Measurements from ENCODE around the gene ANKRD35. TPM values are rescaled to one million over a fixed set of nuclear protein-coding genes. Genes with fewer than 3 reads are reported as not detected.
A peak's percentile ranks its signal among the peaks of the same experiment; 100 is the strongest.
"Not testable (repeated sequence)": the region's sequence is repeated elsewhere in the genome, so short reads cannot be mapped to it uniquely, and the experiment has no call there.

Gene ANKRD35
- total RNA-seq, 1 experiment from 2014 or later, result 0.12 TPM

DNA sequence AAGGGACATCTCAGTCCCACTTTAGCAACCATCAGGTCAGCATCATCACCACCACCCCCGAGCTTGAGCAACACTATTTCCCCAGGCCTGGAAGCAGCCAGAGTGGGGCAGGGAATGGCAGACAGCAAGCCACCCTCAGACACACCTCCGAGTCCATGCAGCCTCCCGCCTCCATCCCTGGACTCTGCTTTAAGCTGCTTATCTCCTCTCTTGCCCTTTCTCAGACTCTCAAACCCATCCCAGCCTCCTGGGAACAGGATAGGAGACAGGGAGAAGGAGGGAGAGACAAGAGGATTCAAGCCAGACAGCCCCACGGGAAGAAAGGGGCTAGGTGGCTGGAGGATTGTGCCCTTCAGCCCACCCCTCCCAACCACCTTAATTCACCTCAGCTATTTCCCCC lies 28.5 kb downstream of the ANKRD35 start:
- no peak for DNase-seq (ENCODE audit: low read depth)

DNA sequence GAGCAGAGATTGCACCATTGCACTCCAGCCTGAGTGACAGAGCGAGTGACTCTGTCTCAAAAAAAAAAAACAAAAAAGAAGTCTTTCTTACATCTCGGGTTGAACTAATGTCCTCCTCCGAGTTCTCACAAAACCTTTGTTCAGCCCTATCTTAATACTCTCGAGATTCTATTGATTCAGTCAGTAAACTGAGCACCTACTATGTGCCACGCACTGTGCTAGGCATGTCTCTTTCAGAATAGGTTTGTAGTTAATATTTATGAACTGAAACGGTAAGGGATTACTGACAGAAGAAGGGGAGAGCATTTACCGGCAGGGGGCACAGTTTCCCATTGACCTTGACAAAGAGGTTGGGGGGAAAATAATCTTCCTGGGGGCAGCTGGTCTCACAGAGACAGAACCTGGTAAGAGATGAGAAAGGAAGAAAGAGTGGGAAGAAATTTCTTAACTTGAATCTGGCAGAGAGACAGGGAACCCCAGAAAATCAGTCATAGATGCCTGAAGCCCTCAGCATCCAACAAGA lies 30.2 kb downstream of the ANKRD35 start:
- no peak for DNase-seq (ENCODE audit: low read depth)

DNA sequence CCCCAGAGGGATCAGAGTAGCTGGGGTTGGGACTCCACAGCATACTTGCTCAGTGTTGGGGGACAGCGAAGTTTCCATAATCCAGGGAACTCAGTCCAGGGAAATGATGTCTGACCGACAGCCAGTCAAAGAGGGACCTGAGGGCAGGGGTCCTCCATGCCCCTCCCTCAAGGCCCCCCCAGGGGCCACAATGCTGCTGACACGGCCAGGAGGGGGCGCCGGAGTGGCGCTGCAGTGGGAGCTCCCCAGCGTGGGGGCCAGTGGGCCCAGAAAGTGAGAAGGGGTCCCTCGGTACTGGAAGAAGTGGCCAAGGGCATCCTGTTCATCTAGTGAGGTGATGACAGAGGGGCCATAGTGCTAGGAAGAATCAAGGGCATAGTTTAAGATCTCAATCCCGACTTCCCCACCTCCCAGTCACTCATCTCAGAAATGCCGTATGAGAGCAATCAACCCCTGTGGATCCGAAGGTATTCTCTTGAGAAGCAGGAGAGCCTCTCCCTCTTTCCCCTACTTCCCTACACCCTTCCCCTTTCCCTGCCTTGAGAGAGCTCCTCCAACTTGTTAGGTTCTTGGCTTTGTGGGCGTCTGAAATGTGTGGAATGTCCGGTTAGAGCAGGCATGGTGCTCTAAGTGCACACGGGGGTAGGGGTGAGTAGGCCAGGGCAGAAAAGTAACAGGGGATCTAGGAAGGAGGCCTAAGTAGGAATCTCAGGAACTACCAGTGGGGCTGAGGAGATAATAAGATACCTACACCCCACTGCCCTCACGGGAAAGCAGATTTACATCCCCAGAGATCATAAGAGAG lies 36.1 kb downstream of the ANKRD35 start:
- DNase-seq (ENCODE audit: low read depth), result peak; percentile 66

DNA sequence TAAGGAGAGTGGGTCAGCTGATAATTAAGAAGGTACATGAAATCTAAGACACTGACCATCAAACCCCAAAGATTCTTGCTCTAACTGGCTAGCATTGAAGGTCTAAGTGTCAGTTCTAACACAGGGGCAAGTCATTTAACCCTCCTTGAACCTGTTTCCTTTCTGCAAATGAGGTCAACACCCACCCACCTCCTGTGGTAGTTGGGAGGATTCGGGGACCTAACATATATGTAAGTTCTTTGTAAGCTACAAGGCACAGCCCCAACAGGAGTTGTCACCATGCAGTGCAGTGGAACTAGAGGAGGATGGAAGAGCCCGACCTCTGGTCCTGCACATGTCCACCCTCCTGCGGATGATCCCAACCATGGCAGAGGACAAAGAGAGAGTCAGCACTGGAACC lies 37.8 kb downstream of the ANKRD35 start:
- no peak for DNase-seq (ENCODE audit: low read depth)

DNA sequence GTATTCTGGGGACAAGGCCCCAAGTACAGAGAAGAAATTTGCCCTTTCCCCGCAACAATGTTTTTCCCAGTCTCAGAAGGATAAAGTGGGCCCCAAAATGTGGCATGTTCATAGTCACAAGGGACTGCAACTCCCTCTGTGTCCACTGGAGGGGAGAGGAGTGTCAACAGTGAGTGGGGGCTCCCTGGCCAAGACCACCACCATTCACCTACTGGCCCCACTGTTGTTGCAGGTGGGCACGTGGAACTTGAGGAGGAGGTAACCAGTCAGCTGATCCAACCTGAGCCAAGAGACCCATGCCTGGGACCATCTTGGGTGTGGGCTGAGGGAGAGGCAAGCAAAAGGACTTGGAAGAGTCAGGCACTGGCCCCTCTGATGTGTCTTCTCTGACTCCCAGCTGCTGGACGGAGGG lies 39.5 kb downstream of the ANKRD35 start:
- DNase-seq (ENCODE audit: low read depth), result peak; percentile 31

DNA sequence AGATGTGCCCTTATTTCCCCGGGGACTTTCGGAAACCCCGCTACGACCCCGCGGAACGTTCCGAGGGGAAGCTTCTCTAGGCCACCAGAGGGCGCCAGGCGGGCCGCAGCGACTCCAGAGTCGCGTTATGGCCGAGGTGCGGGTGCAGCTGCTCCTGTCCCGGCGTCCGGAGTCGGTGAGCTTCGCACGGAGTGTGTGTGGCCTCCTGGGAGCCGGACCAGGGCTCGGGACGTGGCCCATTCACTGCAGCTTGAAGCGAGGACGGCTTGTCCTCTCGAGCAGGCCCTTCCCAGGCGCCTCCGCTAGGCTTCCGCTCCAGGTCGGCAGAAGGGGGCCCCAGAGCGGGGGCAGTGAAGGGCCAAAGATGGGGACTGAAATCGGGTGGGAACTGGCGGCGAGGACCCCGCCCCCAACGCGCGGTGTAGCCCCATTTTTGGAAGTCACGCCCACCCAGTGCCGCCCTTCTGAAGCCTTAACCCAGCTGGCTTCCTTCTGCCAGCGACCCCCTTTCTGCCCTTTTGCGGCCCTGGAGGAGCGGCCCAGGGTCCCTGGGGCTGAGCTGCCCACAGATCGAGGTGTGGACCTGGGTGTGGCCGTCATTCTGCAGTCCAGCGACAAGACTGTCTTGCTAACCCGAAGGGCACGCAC lies 40.0 kb downstream of the ANKRD35 start, which contains the start of gene NUDT17:
TSS of gene NUDT17 (plus strand) at position 117 of the 648 bp plus-strand sequence. CDS start at position 128, 11 bp downstream.
- peak; percentile 72 for DNase-seq (ENCODE audit: low read depth)

GRCh38 chr1:145845144-145845513 lies 40.5 kb downstream of the ANKRD35 start:
- DNase-seq (ENCODE audit: low read depth), result no peak

- no peak for DNase-seq (ENCODE audit: low read depth)
These were observed 42.6 kb downstream of the ANKRD35 start for GRCh38 chr1:145843031-145843430.

DNA sequence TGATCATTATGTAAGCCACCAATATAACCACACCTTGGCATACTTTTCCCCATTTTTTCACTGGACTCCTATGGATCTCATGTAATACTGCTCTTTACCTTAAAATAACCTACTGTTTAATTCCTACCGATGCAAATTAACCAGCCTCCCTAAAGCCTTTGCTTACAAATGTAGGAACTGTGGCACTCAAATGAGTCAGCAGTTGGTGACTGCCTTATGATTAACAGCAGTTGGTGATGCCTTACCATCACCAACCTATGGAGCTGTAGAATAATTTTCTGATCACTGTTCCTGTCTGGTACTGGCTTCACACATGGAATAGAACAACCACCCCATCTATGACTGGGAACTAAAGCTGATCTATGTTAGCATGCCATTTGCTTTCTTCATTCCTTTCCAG lies 48.0 kb downstream of the ANKRD35 start:
- DNase-seq (ENCODE audit: low read depth), result no peak

DNA sequence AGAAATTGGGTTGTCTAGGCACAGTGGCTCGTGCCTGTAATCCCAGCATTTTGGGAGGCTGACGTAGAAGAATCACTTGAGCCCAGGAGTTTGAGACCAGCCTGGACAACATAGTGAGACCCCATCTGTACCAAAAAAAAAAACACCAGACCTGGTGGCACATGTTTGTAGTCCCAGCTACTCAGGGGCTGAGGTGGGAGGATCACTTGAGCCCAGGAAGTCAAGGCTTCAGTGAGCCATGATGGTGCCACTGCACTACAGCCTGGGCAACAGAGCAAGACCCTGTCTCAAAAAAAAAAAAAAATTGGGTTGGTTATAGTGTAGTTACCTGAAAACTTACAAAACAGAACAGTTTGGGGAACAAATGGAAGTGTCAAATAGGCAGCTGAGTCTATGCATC lies 54.9 kb downstream of the ANKRD35 start:
- not testable (repeated sequence) for DNase-seq (ENCODE audit: low read depth)

GRCh38 chr1:145828367-145829026 lies 57.2 kb downstream of the ANKRD35 start:
- no peak for DNase-seq (ENCODE audit: low read depth)

GRCh38 chr1:145827966-145828365 lies 57.7 kb downstream of the ANKRD35 start:
- DNase-seq (ENCODE audit: low read depth), result no peak

DNA sequence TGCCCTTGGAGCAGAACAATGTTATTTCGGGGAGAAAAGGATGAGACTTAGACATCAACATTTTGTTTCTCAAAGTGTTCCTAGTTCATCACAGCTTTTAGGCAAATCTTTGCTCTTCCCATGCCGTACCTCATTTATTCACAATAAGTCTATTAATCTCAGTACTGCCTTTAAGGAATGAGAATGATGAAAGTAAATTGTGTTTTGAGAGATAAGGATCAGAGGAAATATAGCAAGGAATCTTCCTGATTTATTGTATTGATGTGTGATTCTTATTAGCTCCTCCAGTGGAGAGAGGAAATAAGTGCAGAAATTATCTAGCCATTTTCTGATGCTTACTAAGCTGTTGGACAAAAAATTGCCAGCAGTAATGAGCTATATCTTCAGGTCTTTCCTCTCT lies 59.6 kb downstream of the ANKRD35 start:
- DNase-seq (ENCODE audit: low read depth), result no peak

GRCh38 chr1:145824499-145824842 lies 61.2 kb downstream of the ANKRD35 start:
- no peak for DNase-seq (ENCODE audit: low read depth)

- peak; percentile 94 for DNase-seq (ENCODE audit: low read depth)
These were observed 61.8 kb downstream of the ANKRD35 start, which contains the start of the genes POLR3C and RNF115 for GRCh38 chr1:145823565-145824498. TSS of gene POLR3C (plus strand) at chr1:145824200. CDS start at chr1:145825777, 1,577 bp downstream. TSS of gene RNF115 (minus strand) at chr1:145824095. CDS start at chr1:145823873, 222 bp downstream.

DNA sequence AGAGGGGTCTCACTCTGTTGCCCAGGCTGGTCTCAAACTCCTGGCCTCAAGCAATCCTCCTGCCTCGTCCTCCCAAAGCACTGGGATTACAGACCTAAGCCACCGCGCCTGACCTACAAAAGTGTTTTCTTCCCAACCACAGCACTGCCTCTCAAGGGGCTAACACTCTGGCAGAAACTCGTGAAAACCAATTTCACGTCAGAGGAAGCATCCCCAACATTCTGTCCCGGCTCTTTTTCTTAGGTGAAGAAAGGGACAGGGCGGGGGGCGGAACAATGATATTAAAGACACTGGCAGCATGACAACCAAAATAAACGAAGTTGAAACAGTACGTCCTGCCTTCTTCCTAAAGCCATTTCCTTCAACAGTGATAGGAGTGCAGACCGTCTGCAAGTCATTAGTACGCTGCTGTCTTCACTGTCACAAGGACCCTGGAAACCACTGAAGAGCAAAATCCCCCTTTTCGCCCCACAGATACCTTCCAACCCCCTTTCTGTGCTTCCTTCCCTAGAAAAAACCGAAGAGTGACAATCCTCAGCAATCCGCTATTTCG lies 62.8 kb downstream of the ANKRD35 start:
- not testable (repeated sequence) for DNase-seq (ENCODE audit: low read depth)

GRCh38 chr1:145818095-145818494 lies 67.6 kb downstream of the ANKRD35 start:
- DNase-seq (ENCODE audit: low read depth), result peak; percentile 72

Data from RPMI7951 (cell line).